SU-DHL-6 (cell line): ENCODE measurements around the gene MGAT4A.

Source experiments
- H2AFZ ChIP-seq: fragments of 200-600 bp; sonication (generic); 2 replicates; pipeline ENCODE4 v1.6.1; 2014; ENCODE audit warnings: low read depth, mild to moderate bottlenecking, moderate library complexity, mixed read lengths, antibody characterized with exemption, low read length; ENCODE audit not compliant: severe bottlenecking
- H3F3A ChIP-seq: fragments of 200-600 bp; shearing (Covaris generic); 2 replicates; pipeline ENCODE4 v1.6.0; 2016; ENCODE audit warnings: antibody characterized with exemption, mild to moderate bottlenecking; ENCODE audit not compliant: insufficient read depth
- H3K27ac ChIP-seq: fragments of 200-600 bp; sonication (generic); 2 replicates; pipeline ENCODE4 v1.5.1; 2016; ENCODE audit warnings: low read depth, mild to moderate bottlenecking, low read length, moderate library complexity, mixed read lengths
- H3K27me3 ChIP-seq: fragments of 200-600 bp; sonication (generic), shearing (Covaris generic); 2 replicates; pipeline ENCODE4 v1.6.0; 2014; ENCODE audit warnings: mild to moderate bottlenecking, low read length
- H3K36me3 ChIP-seq: fragments of 200-600 bp; sonication (generic); 2 replicates; pipeline ENCODE4 v1.6.1; 2014; ENCODE audit warnings: mild to moderate bottlenecking, low read length, mixed read lengths
- H3K4me2 ChIP-seq: fragments of 300-600, 200-600 bp; shearing (Covaris generic), sonication (generic); 2 replicates; pipeline ENCODE4 v1.6.0; 2014; ENCODE audit warnings: low read length, low read depth, mild to moderate bottlenecking; ENCODE audit not compliant: poor library complexity, severe bottlenecking
- H3K4me3 ChIP-seq: fragments of 200-600 bp; sonication (generic); 2 replicates; pipeline ENCODE4 v1.5.1; 2014; ENCODE audit warnings: antibody characterized with exemption, low read length, mild to moderate bottlenecking, mixed read lengths; ENCODE audit not compliant: insufficient read depth, poor library complexity, severe bottlenecking
- H3K79me2 ChIP-seq: fragments of 200-600 bp; sonication (generic); 2 replicates; pipeline ENCODE4 v1.6.1; 2014; ENCODE audit warnings: mild to moderate bottlenecking, low read length, moderate library complexity; ENCODE audit not compliant: insufficient read depth
- H3K9ac ChIP-seq: fragments of 200-600 bp; sonication (generic); 2 replicates; pipeline ENCODE4 v1.7.0; 2014; ENCODE audit warnings: mild to moderate bottlenecking, low read length
- H3K9me2 ChIP-seq: fragments of 200-600 bp; sonication (generic); replicated peaks from 2 replicates; pipeline ENCODE4 v1.6.1; 2014; ENCODE audit warnings: low read length; ENCODE audit not compliant: insufficient read depth
- H3K9me3 ChIP-seq: fragments of 200-600 bp; sonication (generic); 2 replicates; pipeline ENCODE4 v1.6.1; 2014; ENCODE audit warnings: low read length, mixed read lengths; ENCODE audit not compliant: insufficient read depth
- H4K20me1 ChIP-seq: fragments of 200-600 bp; sonication (generic); 2 replicates; pipeline ENCODE4 v1.6.1; 2014; ENCODE audit warnings: low read depth, mild to moderate bottlenecking, antibody characterized with exemption, low read length, moderate library complexity, mixed read lengths
- EZH2phosphoT487 ChIP-seq: fragments of 200-600 bp; sonication (generic), shearing (Covaris generic); conservative IDR thresholded peaks from 2 replicates; pipeline ENCODE4 v1.6.1; 2018; ENCODE audit warnings: mild to moderate bottlenecking, antibody characterized with exemption, low read length, moderate library complexity, mixed read lengths
- TF ChIP-seq, protein P1 (sequence below): fragments of 200-600 bp; sonication (generic); IDR thresholded peaks from one replicate; pipeline ENCODE4 v1.5.1; 2017; ENCODE audit warnings: antibody characterized with exemption, mild to moderate bottlenecking, low read length, moderate library complexity; ENCODE audit not compliant: insufficient read depth, poor library complexity, severe bottlenecking

Gene MGAT4A

DNA sequence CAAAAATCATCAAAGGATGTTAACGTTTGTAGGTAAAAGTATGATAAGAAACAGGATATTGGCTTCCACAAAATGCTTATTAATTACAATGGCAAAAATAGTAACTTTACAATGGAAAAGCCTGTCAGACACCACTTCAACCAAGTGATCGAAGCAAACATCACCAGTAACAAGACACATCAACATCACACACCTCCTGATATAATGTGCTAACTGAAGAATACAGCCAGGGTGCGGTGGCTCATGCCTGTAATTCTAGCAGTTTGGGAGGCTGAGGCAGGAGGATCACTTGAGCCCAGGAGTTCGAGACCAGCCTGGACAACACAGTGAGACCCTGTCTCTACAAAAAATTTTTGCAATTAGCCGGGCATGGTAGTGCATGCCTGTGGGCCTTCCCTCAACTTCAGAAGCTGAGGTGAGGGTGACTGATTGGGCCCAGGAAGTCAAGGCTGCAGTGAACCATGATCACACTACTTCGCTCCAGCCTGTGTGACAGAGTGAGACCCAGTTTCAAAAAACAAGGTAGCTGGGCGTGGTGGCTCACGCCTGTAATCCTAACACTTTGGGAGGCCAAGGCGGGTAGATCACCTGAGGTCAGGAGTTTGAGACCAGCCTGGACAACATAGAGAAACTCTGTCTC, 15.0 kb downstream of the MGAT4A start:
- TF ChIP-seq, protein P1, sequence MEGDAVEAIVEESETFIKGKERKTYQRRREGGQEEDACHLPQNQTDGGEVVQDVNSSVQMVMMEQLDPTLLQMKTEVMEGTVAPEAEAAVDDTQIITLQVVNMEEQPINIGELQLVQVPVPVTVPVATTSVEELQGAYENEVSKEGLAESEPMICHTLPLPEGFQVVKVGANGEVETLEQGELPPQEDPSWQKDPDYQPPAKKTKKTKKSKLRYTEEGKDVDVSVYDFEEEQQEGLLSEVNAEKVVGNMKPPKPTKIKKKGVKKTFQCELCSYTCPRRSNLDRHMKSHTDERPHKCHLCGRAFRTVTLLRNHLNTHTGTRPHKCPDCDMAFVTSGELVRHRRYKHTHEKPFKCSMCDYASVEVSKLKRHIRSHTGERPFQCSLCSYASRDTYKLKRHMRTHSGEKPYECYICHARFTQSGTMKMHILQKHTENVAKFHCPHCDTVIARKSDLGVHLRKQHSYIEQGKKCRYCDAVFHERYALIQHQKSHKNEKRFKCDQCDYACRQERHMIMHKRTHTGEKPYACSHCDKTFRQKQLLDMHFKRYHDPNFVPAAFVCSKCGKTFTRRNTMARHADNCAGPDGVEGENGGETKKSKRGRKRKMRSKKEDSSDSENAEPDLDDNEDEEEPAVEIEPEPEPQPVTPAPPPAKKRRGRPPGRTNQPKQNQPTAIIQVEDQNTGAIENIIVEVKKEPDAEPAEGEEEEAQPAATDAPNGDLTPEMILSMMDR = no peak
- TF ChIP-seq EZH2phosphoT487 = no peak

DNA sequence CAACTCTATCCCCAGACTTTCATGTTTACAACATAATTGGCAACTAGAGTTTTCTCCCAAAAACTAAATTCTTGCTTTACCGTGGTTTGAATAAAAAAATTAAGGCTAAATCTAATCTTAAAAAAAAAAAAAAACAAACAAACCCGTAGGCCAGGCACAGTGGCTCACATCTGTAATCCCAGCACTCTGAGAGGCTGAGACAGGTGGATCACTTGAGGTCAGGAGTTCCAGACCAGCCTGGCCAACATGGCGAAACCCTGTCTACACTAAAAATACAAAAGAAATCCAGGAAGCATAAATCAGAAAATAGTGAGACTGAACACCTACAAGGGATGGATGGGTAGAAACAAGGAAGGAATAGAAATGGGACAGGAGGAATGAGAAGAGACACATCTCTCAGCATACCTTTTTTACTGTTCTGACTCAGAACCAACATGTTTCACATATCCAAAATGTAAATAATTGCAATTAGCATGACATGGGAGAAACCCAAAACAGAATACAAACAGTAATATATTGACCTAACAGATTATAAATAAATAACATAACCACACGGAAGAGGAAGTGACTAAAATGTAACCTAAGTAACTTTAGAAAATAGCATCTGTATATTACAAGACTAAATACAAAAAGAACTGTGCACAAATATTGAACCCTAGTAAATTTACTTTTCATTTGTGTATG, 17.5 kb downstream of the MGAT4A start:
- H3K27me3 ChIP-seq = no peaks in the 10 kb centered on the region
- H2AFZ ChIP-seq = no peak overlapping the region
- TF ChIP-seq EZH2phosphoT487 = no peak
- TF ChIP-seq, protein P1 = no peak
- H3K4me2 ChIP-seq = no peak overlapping the region
- H3K9ac ChIP-seq = no peak overlapping the region
- H3K9me3 ChIP-seq = no peaks in the 10 kb centered on the region
- H3K9me2 ChIP-seq = no peaks in the 10 kb centered on the region
- H3K36me3 ChIP-seq = no peaks in the 10 kb centered on the region
- no peak overlapping the region for H3K27ac ChIP-seq
- no peaks in the 10 kb centered on the region for H3F3A ChIP-seq
- no peak overlapping the region for H3K4me3 ChIP-seq
- H3K79me2 ChIP-seq = no peaks in the 10 kb centered on the region
- no peaks in the 10 kb centered on the region for H4K20me1 ChIP-seq

More for the DNA sequence above, 15.0 kb downstream of the MGAT4A start:
- Histone ChIP-seq H3K4me3 (no peak overlapping the region), H4K20me1 (no peaks in the 10 kb centered on the region), H3K9me3 (no peaks in the 10 kb centered on the region), H3K79me2 (no peaks in the 10 kb centered on the region), H3K4me2 (no peak overlapping the region), H3K27ac (no peak overlapping the region), H3K36me3 (no peaks in the 10 kb centered on the region), H3K9ac (no peak overlapping the region), H2AFZ (no peak overlapping the region), H3K27me3 (no peaks in the 10 kb centered on the region), H3F3A (no peaks in the 10 kb centered on the region), H3K9me2 (no peaks in the 10 kb centered on the region)

DNA sequence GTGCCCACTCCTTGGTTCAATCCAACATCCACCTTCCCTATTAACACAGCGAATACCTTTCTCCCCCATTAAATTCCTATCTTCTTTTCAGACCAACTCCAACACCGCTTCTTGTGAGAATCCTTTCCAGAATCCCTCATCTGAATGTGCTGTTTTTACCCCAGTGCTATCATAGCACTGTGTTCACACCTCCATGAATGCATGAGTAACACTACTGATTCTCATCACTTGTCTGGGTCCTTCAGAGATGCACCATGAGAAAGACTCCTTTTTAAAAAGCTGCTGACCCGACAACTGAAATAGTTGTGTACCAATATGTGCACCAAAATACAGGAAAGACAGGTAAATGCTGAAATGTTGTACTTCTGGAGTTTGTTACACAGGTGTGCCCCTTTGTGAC, 18.8 kb downstream of the MGAT4A start:
- no peaks in the 10 kb centered on the region for H3K27me3 ChIP-seq
- H3F3A ChIP-seq = no peaks in the 10 kb centered on the region
- H3K9me3 ChIP-seq = no peaks in the 10 kb centered on the region
- no peaks in the 10 kb centered on the region for H3K36me3 ChIP-seq
- no peaks in the 10 kb centered on the region for H3K9me2 ChIP-seq
- H2AFZ ChIP-seq = no peak overlapping the region
- no peak overlapping the region for H3K4me3 ChIP-seq
- TF ChIP-seq, protein P1 = no peak
- no peak for TF ChIP-seq EZH2phosphoT487
- no peaks in the 10 kb centered on the region for H3K79me2 ChIP-seq
- H4K20me1 ChIP-seq = no peaks in the 10 kb centered on the region
- H3K27ac ChIP-seq = no peak overlapping the region
- no peak overlapping the region for H3K4me2 ChIP-seq
- H3K9ac ChIP-seq = no peak overlapping the region
